NB4 (cell line): ENCODE results near the gene ADGRB2.

Source experiments
- CTCF ChIP-seq: IDR thresholded peaks from one replicate; pipeline ENCODE4 v1.5.1; 2012; ENCODE audit warnings: low read depth, low read length
- MAX ChIP-seq: IDR thresholded peaks from 2 replicates; pipeline ENCODE4 v1.6.1; 2011; ENCODE audit warnings: low read depth, low read length

- TF ChIP-seq CTCF (no peak), MAX (no peak)
Observed at GRCh38 chr1:31691446-31691845, 72.7 kb downstream of the ADGRB2 start.
